Caco-2 (cell line): ENCODE data around the gene TMEM106A. TPM values are rescaled to one million over a fixed set of nuclear protein-coding genes. Genes with fewer than 3 reads are reported as not detected.
A peak's percentile ranks its signal among the peaks of the same experiment; 100 is the strongest.
"Not testable (repeated sequence)": the region's sequence is repeated elsewhere in the genome, so short reads cannot be mapped to it uniquely, and the experiment has no call there.

Experiments
- BruUV-seq: library from RNA; stranded (reverse); fragments of 400-500 nt; replicated peaks from 2 replicates; lab custom pipeline; 2021; lab: Mats Ljungman, UMichigan
- CTCF ChIA-PET: fragments of 300-600 bp; sonication (Branson Sonifier 250); formaldehyde crosslinking; loops from one replicate; lab custom pipeline; 2022; ENCODE audit warnings: antibody characterized with exemption; lab: Charles Lee
- POLR2A ChIA-PET: fragments of 300-600 bp; sonication (Branson Sonifier 250); formaldehyde crosslinking; loops from one replicate; lab custom pipeline; 2022; ENCODE audit warnings: antibody characterized with exemption; lab: Charles Lee
- DNase-seq, 2 experiments: peaks; one replicate each; pipeline versions ENCODE4 v3.0.0 to v3.0.0-alpha.2; 2020 to 2022
- H3K27me3 ChIP-seq: replicated peaks from 2 replicates; pipeline ENCODE4 v1.6.0; 2011; ENCODE audit warnings: low read length; ENCODE audit not compliant: control insufficient read depth, insufficient read depth
- H3K36me3 ChIP-seq: 2 replicates; pipeline ENCODE4 v1.5.1; 2011; ENCODE audit warnings: low read length; ENCODE audit not compliant: control insufficient read depth, insufficient read depth
- H3K4me1 ChIP-seq: fragments of 250-450 bp; sonication (Bioruptor Pico); 2 replicates; pipeline ENCODE4 v1.5.1; 2020; ENCODE audit warnings: mild to moderate bottlenecking
- H3K4me3 ChIP-seq: 2 replicates; pipeline ENCODE4 v1.5.1; 2011; ENCODE audit warnings: low read depth, mild to moderate bottlenecking, control low read depth, low read length
- H3K9me3 ChIP-seq: fragments of 250-450 bp; sonication (Bioruptor Pico); 2 replicates; pipeline ENCODE4 v1.5.1; 2020; ENCODE audit warnings: mild to moderate bottlenecking, moderate library complexity
- H3K27ac Mint-ChIP-seq: one replicate; pipeline ENCODE4 v1.8.0; 2022; ENCODE audit warnings: mixed read lengths; ENCODE audit not compliant: unreplicated experiment
- H3K27me3 Mint-ChIP-seq: one replicate; pipeline ENCODE4 v1.8.0; 2022; ENCODE audit warnings: mixed read lengths; ENCODE audit not compliant: insufficient read depth, unreplicated experiment
- H3K36me3 Mint-ChIP-seq: one replicate; pipeline ENCODE4 v1.8.0; 2022; ENCODE audit warnings: mild to moderate bottlenecking, mixed read lengths; ENCODE audit not compliant: insufficient read depth, unreplicated experiment
- H3K4me1 Mint-ChIP-seq: one replicate; pipeline ENCODE4 v1.8.0; 2022; ENCODE audit warnings: low read depth, mixed read lengths; ENCODE audit not compliant: unreplicated experiment
- H3K4me3 Mint-ChIP-seq: one replicate; pipeline ENCODE4 v1.8.0; 2022; ENCODE audit warnings: mild to moderate bottlenecking, moderate library complexity, mixed read lengths; ENCODE audit not compliant: unreplicated experiment
- H3K9me3 Mint-ChIP-seq: one replicate; pipeline ENCODE4 v1.8.0; 2022; ENCODE audit warnings: mixed read lengths; ENCODE audit not compliant: unreplicated experiment
- intact Hi-C: fragments of 100-400 bp; cut with micrococcal nuclease; formaldehyde crosslinking; loops from one replicate; pipeline ENCODE4 v1.10.0; 2022; ENCODE audit not compliant: unreplicated experiment
- total RNA-seq: library from RNA; stranded (reverse); gene quantifications from 2 replicates; pipeline ENCODE4 v1.2.3, GENCODE V29; 2022

Gene TMEM106A
- total RNA-seq, 1 experiment from 2014 or later, result 8.0 TPM

GRCh38 chr17:43239597-43239996 lies 27.9 kb downstream of the TMEM106A start:
- H3K4me1 Mint-ChIP-seq, H3K9me3 Mint-ChIP-seq, POLR2A ChIA-PET, BruUV-seq, H3K4me3 Mint-ChIP-seq, H3K27ac Mint-ChIP-seq, H3K4me1 ChIP-seq, H3K27me3 Mint-ChIP-seq, DNase-seq, H3K27me3 ChIP-seq, H3K4me3 ChIP-seq, intact Hi-C loops, H3K36me3 ChIP-seq, H3K9me3 ChIP-seq, CTCF ChIA-PET, H3K36me3 Mint-ChIP-seq: not testable (repeated sequence)

DNA sequence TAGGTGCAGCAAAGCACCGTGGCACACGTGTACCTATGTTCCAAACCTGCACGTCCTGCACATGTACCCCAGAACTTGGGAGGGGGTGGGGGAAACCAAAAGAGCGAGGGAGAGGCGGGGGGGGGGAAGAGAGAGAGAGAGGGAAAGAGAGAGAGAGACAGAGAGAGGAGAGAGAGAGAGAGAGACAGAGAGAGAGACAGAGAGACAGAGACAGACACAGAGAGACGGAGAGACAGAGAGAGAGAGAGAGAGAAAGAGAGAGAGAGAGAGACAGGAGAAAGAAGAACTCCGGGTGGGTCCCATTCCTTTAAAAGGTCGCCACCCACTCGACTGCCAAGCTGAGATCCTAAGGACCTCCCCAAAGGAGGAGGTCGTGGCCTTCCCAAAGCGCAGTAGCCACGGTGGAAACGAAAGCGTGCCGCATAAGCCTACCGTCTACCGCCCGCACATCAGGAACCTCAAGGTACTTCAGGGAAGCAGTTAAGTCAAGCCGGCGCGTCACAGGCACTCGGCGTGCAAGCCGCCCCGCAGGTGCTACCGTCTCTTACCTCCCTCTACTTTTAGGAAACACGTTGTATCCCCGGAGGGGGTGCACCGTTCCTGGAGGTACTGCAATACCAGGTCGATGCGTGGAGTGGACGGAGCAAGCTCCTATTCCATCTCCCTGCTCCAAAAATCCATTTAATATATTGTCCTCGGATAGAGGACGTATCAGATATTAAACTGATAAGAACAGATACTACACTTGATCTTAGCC lies 29.1 kb downstream of the TMEM106A start:
- H3K27ac Mint-ChIP-seq, H3K36me3 ChIP-seq, H3K4me1 Mint-ChIP-seq, BruUV-seq, H3K27me3 ChIP-seq, H3K4me3 Mint-ChIP-seq, intact Hi-C loops, POLR2A ChIA-PET, DNase-seq, H3K9me3 Mint-ChIP-seq, H3K4me3 ChIP-seq, H3K27me3 Mint-ChIP-seq, H3K4me1 ChIP-seq, H3K36me3 Mint-ChIP-seq, H3K9me3 ChIP-seq, CTCF ChIA-PET: not testable (repeated sequence)

- DNase-seq, result peak in 1 of 2 experiments; percentile 86
- H3K4me1 ChIP-seq, H3K36me3 ChIP-seq, H3K9me3 ChIP-seq, H3K4me3 ChIP-seq, H3K4me1 Mint-ChIP-seq, H3K27ac Mint-ChIP-seq, H3K4me3 Mint-ChIP-seq, H3K9me3 Mint-ChIP-seq, H3K27me3 ChIP-seq, H3K36me3 Mint-ChIP-seq, H3K27me3 Mint-ChIP-seq, CTCF ChIA-PET, intact Hi-C loops, POLR2A ChIA-PET: not testable (repeated sequence)
- BruUV-seq, result TSS peak; percentile 99
These were observed 34.8 kb downstream of the TMEM106A start for GRCh38 chr17:43246456-43246855.

Other genes starting within 250 kb of the TMEM106A start
- 69.0 and 76.2 TPM in 2 replicates for gene AARSD1, start 247.4 kb upstream of the TMEM106A start, total RNA-seq
- 1.1 and 1.2 TPM in 2 replicates for gene PTGES3L, start 231.8 kb upstream of the TMEM106A start, total RNA-seq
- gene RUNDC1, start 231.3 kb upstream of the TMEM106A start, total RNA-seq, result 17.6 and 18.2 TPM in 2 replicates
- gene RPL27, start 213.5 kb upstream of the TMEM106A start, total RNA-seq, result 1,565 and 1,613 TPM in 2 replicates
- gene IFI35, start 205.1 kb upstream of the TMEM106A start, total RNA-seq, result 9.4 and 10.2 TPM in 2 replicates
- gene VAT1, start 189.5 kb upstream of the TMEM106A start, total RNA-seq, result 227 and 236 TPM in 2 replicates
- 1.2 and 1.7 TPM in 2 replicates for gene RND2, start 186.6 kb upstream of the TMEM106A start, total RNA-seq
- gene BRCA1, start 86.5 kb upstream of the TMEM106A start, total RNA-seq, result 50.8 and 51.1 TPM in 2 replicates
- gene NBR1, start 40.7 kb upstream of the TMEM106A start, total RNA-seq, result 53.9 and 55.4 TPM in 2 replicates
- gene CCDC200, start 16.7 kb downstream of the TMEM106A start, total RNA-seq, result not detected in 2 replicates
- 4,208 and 4,542 TPM in 2 replicates for gene RNU2-1, start 22.1 kb downstream of the TMEM106A start, total RNA-seq
- gene ARL4D, start 187.1 kb downstream of the TMEM106A start, total RNA-seq, result 16.0 and 19.9 TPM in 2 replicates